H1 (cell line): ENCODE data around the gene TTC3. TPM values are rescaled to one million over a fixed set of nuclear protein-coding genes. Genes with fewer than 3 reads are reported as not detected.
A peak's percentile ranks its signal among the peaks of the same experiment; 100 is the strongest.

Source experiments
- CTCF ChIA-PET: fragments of 300-600 bp; sonication (Branson Sonifier 250); formaldehyde crosslinking; loops from one replicate; lab custom pipeline; 2021; ENCODE audit not compliant: partially characterized antibody; lab: Charles Lee
- POLR2A ChIA-PET: fragments of 300-600 bp; sonication (Branson Sonifier 250); formaldehyde crosslinking; loops from one replicate; lab custom pipeline; 2021; ENCODE audit warnings: inconsistent platforms; ENCODE audit not compliant: partially characterized antibody; lab: Charles Lee
- DNase-seq, 2 experiments: peaks; one replicate each; pipeline versions ENCODE4 v3.0.0 to v3.0.0-alpha.2; 2010 to 2022; ENCODE audit warnings: low spot score in 2 of 2, low read depth in 1 of 2, mixed read lengths in 1 of 2
- FAIRE-seq: peaks from 2 replicates; lab custom pipeline; 2011; peaks lifted over from hg19 to GRCh38; lab: Jason Lieb, UNC
- H2AFZ ChIP-seq: 2 replicates; pipeline ENCODE4 v1.8.1; 2012; ENCODE audit warnings: low read length, inconsistent platforms
- H2AK5ac ChIP-seq: 2 replicates; pipeline ENCODE4 v1.6.1; 2013; ENCODE audit warnings: low read depth, low read length
- H2BK120ac ChIP-seq: replicated peaks from 2 replicates; pipeline ENCODE3; 2013; ENCODE audit warnings: low read depth, low read length, inconsistent platforms
- H2BK12ac ChIP-seq: 2 replicates; pipeline ENCODE4 v1.6.1; 2013; ENCODE audit warnings: low read depth, low read length
- H2BK15ac ChIP-seq: 2 replicates; pipeline ENCODE4 v1.6.1; 2013; ENCODE audit warnings: low read length
- H2BK20ac ChIP-seq: 2 replicates; pipeline ENCODE4 v1.6.1; 2013; ENCODE audit warnings: low read length
- H2BK5ac ChIP-seq: 2 replicates; pipeline ENCODE4 v1.6.1; 2013; ENCODE audit warnings: low read depth, low read length
- H3K14ac ChIP-seq: 2 replicates; pipeline ENCODE4 v1.6.1; 2013; ENCODE audit warnings: inconsistent platforms; ENCODE audit not compliant: insufficient read length
- H3K18ac ChIP-seq: 2 replicates; pipeline ENCODE4 v1.6.1; 2013; ENCODE audit warnings: low read length; ENCODE audit errors: extremely low read depth
- H3K23ac ChIP-seq: 2 replicates; pipeline ENCODE4 v1.6.1; 2013; ENCODE audit warnings: inconsistent platforms; ENCODE audit not compliant: insufficient read length
- H3K23me2 ChIP-seq: 2 replicates; pipeline ENCODE4 v1.6.1; 2013; ENCODE audit warnings: low read depth, low read length
- H3K27ac ChIP-seq: 2 replicates; pipeline ENCODE4 v1.6.1; 2011; ENCODE audit warnings: low read depth, low read length, inconsistent platforms
- H3K27me3 ChIP-seq, 4 experiments: replicated peaks in 1 of 4; 1 replicate in 1 of 4; 2 replicates in 3 of 4; pipeline versions ENCODE4 v1.6.1 to v1.8.1; 2011 to 2013; ENCODE audit warnings: low read length in 3 of 4, mild to moderate bottlenecking in 3 of 4, inconsistent platforms in 2 of 4, mixed read lengths in 2 of 4, moderate library complexity in 1 of 4; ENCODE audit not compliant: control insufficient read depth in 3 of 4, insufficient read depth in 3 of 4; ENCODE audit errors: extremely low read depth in 1 of 4
- H3K36me3 ChIP-seq, 4 experiments: 2 replicates each; pipeline versions ENCODE4 v1.6.1 to v1.8.1; 2011 to 2013; ENCODE audit warnings: mild to moderate bottlenecking in 4 of 4, low read length in 3 of 4, moderate library complexity in 2 of 4, control low read depth in 1 of 4, inconsistent platforms in 1 of 4; ENCODE audit not compliant: insufficient read depth in 4 of 4, control insufficient read depth in 2 of 4
- H3K4ac ChIP-seq: replicated peaks from 2 replicates; pipeline ENCODE3; 2013; ENCODE audit warnings: low read length, low read depth, mixed read lengths, inconsistent platforms; ENCODE audit not compliant: insufficient read length
- H3K4me1 ChIP-seq, 4 experiments: replicated peaks in 1 of 4; 1 replicate in 1 of 4; 2 replicates in 3 of 4; pipeline versions ENCODE4 v1.6.1 to v1.8.1; 2011 to 2013; ENCODE audit warnings: low read length in 3 of 4, inconsistent platforms in 2 of 4, mixed read lengths in 1 of 4; ENCODE audit not compliant: insufficient read depth in 4 of 4, control insufficient read depth in 3 of 4
- H3K4me2 ChIP-seq, 2 experiments: 2 replicates each; pipeline versions ENCODE4 v1.6.1 to v1.8.1; 2011 to 2013; ENCODE audit warnings: low read depth in 2 of 2, low read length in 2 of 2, control low read depth in 1 of 2, inconsistent platforms in 1 of 2, mild to moderate bottlenecking in 1 of 2; ENCODE audit not compliant: insufficient read depth in 1 of 2
- H3K4me3 ChIP-seq, 4 experiments: fragments of 200-600, 300-600 bp in 1 of 4; sonication (generic), shearing (Covaris generic), sonication (Bioruptor Twin) in 1 of 4; 2 replicates each; pipeline versions ENCODE4 v1.5.1 to v1.8.1; 2011 to 2016; ENCODE audit warnings: low read length in 4 of 4, low read depth in 3 of 4, control low read depth in 2 of 4, inconsistent platforms in 2 of 4, mild to moderate bottlenecking in 2 of 4, mixed read lengths in 1 of 4, moderate library complexity in 1 of 4; ENCODE audit not compliant: insufficient read depth in 2 of 4; ENCODE audit errors: extremely low read depth in 1 of 4
- H3K56ac ChIP-seq: replicated peaks from 2 replicates; pipeline ENCODE3; 2013; ENCODE audit warnings: low read depth, mild to moderate bottlenecking, mixed read lengths, low read length, inconsistent platforms; ENCODE audit not compliant: insufficient read length
- H3K79me1 ChIP-seq: 2 replicates; pipeline ENCODE4 v1.6.1; 2013; ENCODE audit warnings: low read depth, low read length, control low read depth
- H3K79me2 ChIP-seq, 2 experiments: 2 replicates each; pipeline versions ENCODE4 v1.6.1 to v1.8.1; 2012 to 2013; ENCODE audit warnings: low read length in 2 of 2, mild to moderate bottlenecking in 2 of 2, inconsistent platforms in 1 of 2; ENCODE audit not compliant: insufficient read depth in 2 of 2, control insufficient read depth in 1 of 2
- H3K9ac ChIP-seq, 4 experiments: replicated peaks in 1 of 4; 1 replicate in 1 of 4; 2 replicates in 3 of 4; pipeline versions ENCODE4 v1.6.1 to v1.8.1; 2011 to 2013; ENCODE audit warnings: low read depth in 3 of 4, low read length in 3 of 4, control low read depth in 2 of 4, mild to moderate bottlenecking in 2 of 4, moderate library complexity in 2 of 4, inconsistent platforms in 1 of 4; ENCODE audit errors: extremely low read depth in 1 of 4
- H3K9me3 ChIP-seq, 2 experiments: 2 replicates each; pipeline versions ENCODE4 v1.6.1 to v1.8.1; 2012 to 2013; ENCODE audit warnings: mild to moderate bottlenecking in 2 of 2, moderate library complexity in 2 of 2, control low read depth in 1 of 2, inconsistent platforms in 1 of 2, low read depth in 1 of 2, low read length in 1 of 2, mixed read lengths in 1 of 2; ENCODE audit not compliant: insufficient read depth in 2 of 2
- H4K20me1 ChIP-seq, 2 experiments: replicated peaks in 1 of 2; 2 replicates each; pipeline versions ENCODE3 to v1.8.1; 2011 to 2013; ENCODE audit warnings: inconsistent platforms in 2 of 2, low read length in 2 of 2, mild to moderate bottlenecking in 1 of 2; ENCODE audit not compliant: insufficient read depth in 2 of 2, control insufficient read depth in 1 of 2
- H4K5ac ChIP-seq: 2 replicates; pipeline ENCODE4 v1.6.1; 2013; ENCODE audit warnings: low read length, low read depth, mixed read lengths, inconsistent platforms; ENCODE audit not compliant: insufficient read length
- H4K8ac ChIP-seq: 2 replicates; pipeline ENCODE4 v1.8.0; 2013; ENCODE audit warnings: mild to moderate bottlenecking, moderate library complexity, low read length, inconsistent platforms; ENCODE audit not compliant: insufficient read depth; ENCODE audit errors: extremely low read depth
- H4K91ac ChIP-seq: replicated peaks from 2 replicates; pipeline ENCODE3; 2013; ENCODE audit warnings: low read length, mixed read lengths, inconsistent platforms; ENCODE audit not compliant: insufficient read length
- BRCA1 ChIP-seq: IDR thresholded peaks from 2 replicates; pipeline ENCODE4 v1.6.1; 2012; ENCODE audit warnings: low read depth, low read length, improper control_type of control experiment
- CBX8 ChIP-seq: fragments of 300-800, 300-1000 bp; sonication (generic); IDR thresholded peaks from 2 replicates; pipeline ENCODE4 v1.7.1; 2016; ENCODE audit warnings: low read depth, low read length, borderline replicate concordance
- CEBPB ChIP-seq: IDR thresholded peaks from 2 replicates; pipeline ENCODE4 v1.6.1; 2012; ENCODE audit warnings: low read depth, low read length
- CTBP2 ChIP-seq: IDR thresholded peaks from 2 replicates; pipeline ENCODE4 v1.7.0; 2011; ENCODE audit warnings: borderline replicate concordance, mild to moderate bottlenecking, moderate library complexity, mixed read lengths, low read length; ENCODE audit not compliant: insufficient read depth, insufficient read length
- E2F6 ChIP-seq: IDR thresholded peaks from 2 replicates; pipeline ENCODE4 v1.6.1; 2012; ENCODE audit warnings: inconsistent platforms
- EGR1 ChIP-seq: IDR thresholded peaks from 2 replicates; pipeline ENCODE4 v1.6.1; 2011; ENCODE audit warnings: low read depth, low read length, borderline replicate concordance
- JUN ChIP-seq: IDR thresholded peaks from 2 replicates; pipeline ENCODE4 v1.6.1; 2011; ENCODE audit warnings: low read depth, mild to moderate bottlenecking, improper control_type of control experiment, low read length
- NANOG ChIP-seq: IDR thresholded peaks from 2 replicates; pipeline ENCODE4 v1.6.1; 2011; ENCODE audit warnings: low read length, low read depth, mild to moderate bottlenecking, inconsistent platforms; ENCODE audit not compliant: insufficient read depth, poor library complexity, severe bottlenecking
- POLR2AphosphoS5 ChIP-seq: IDR thresholded peaks from 2 replicates; pipeline ENCODE4 v1.6.1; 2011; ENCODE audit warnings: low read depth, low read length
- RNF2 ChIP-seq: fragments of 200-900, 300-1000 bp; sonication (generic); IDR thresholded peaks from 2 replicates; pipeline ENCODE4 v1.7.1; 2016; ENCODE audit warnings: borderline replicate concordance, low read depth, mild to moderate bottlenecking, antibody characterized with exemption, low read length; ENCODE audit not compliant: poor library complexity, severe bottlenecking; ENCODE audit errors: missing control alignments
- SAP30 ChIP-seq: fragments of 300-600 bp; sonication (generic); IDR thresholded peaks from 2 replicates; pipeline ENCODE4 v1.7.1; 2012; ENCODE audit warnings: low read length, moderate library complexity, mild to moderate bottlenecking, inconsistent platforms; ENCODE audit not compliant: insufficient read depth, insufficient replicate concordance
- SP2 ChIP-seq: IDR thresholded peaks from 2 replicates; pipeline ENCODE4 v1.6.1; 2012; ENCODE audit warnings: mild to moderate bottlenecking, low read length, inconsistent platforms
- YY1 ChIP-seq: IDR thresholded peaks from 2 replicates; pipeline ENCODE4 v1.6.1; 2011; ENCODE audit warnings: low read depth, mild to moderate bottlenecking, low read length
- WGBS, 2 experiments: shearing (Covaris generic) in 1 of 2; methylation state at CpG; one replicate each; pipeline versions ENCODE4 v1.1.6 to v1.1.7; 2013 to 2015; ENCODE audit warnings: low lambda C conversion rate in 2 of 2, mixed read lengths in 2 of 2, inconsistent platforms in 1 of 2, low coverage in 1 of 2, missing lambda C conversion rate in 1 of 2; ENCODE audit not compliant: insufficient replicate concordance in 2 of 2, insufficient coverage in 1 of 2, insufficient read length in 1 of 2; ENCODE audit errors: extremely low coverage in 1 of 2, missing lambda C conversion rate in 1 of 2; 5-methylcytosine and 5-hydroxymethylcytosine counted together
- polyA plus RNA-seq, 7 experiments: library from polyadenylated mRNA; depleted of rRNA in 3 of 7; stranded (reverse) in 5 of 7; unstranded in 2 of 7; fragments of >200 nt in 5 of 7; fragments of 200-250 nt in 2 of 7; gene quantifications; 1 replicate in 5 of 7; 2 replicates in 1 of 7; 4 replicates in 1 of 7; pipeline versions ENCODE4 v1.2.1 to v1.2.3, GENCODE V29; 2011 to 2013; ENCODE audit warnings: missing spikeins in 2 of 7, mixed read lengths in 2 of 7
- total RNA-seq: library from RNA; stranded (reverse); fragmentation: NEBNext Ultra II Directional; extraction: Animal tissue kit (Norgen Biotek cat#: 25700); gene quantifications from 2 replicates; pipeline ENCODE4 v1.2.1, GENCODE V29; 2021

Gene TTC3
- total and polyA plus RNA-seq, 2 of the 8 experiments (the other 6 are each of a cell fraction or from before 2014, with no cell fraction given): 11.0 to 36.2 TPM

DNA sequence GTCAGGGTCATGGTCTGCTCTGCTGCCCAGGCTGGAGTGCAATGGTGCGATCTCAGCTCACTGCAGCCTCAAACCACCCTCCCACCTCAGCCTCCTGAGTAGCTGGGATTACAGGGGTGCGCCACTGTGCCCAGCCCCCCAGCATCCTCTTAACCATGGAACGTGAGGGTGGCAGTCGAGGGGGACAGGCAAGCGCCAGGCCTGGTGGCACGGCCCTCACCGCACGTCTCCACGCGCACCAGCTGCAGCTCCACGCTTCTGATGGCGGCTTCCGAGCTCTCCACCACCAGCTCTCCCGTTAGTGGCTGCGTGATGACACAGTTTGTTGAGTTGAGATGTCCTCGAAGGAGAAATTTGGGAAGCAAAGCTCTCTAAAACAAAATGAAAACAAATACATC is 154.9 kb downstream of the TTC3 start:
- Histone ChIP-seq H3K9ac (no peak overlapping the region), H3K79me1 (no peaks in the 10 kb centered on the region), H3K4me1 (no peaks in the 10 kb centered on the region), H2BK5ac (no peak overlapping the region), H3K23me2 (no peaks in the 10 kb centered on the region), H3K14ac (no peak overlapping the region), H3K79me2 (no peaks in the 10 kb centered on the region), H2AK5ac (no peak overlapping the region), H4K20me1 (peaks cover 2 to 4% of the 10 kb centered on the region in 2 experiments), H4K5ac (no peak overlapping the region), H3K36me3 (peaks cover 28 to 74% (median 59%) of the 10 kb centered on the region in 4 experiments; a peak in 7 of 8 replicates), H3K4ac (no peak overlapping the region), H2BK20ac (no peak overlapping the region), H4K8ac (no peak overlapping the region), H3K56ac (no peak overlapping the region), H3K23ac (no peak overlapping the region), H3K27me3 (no peaks in the 10 kb centered on the region), H2BK120ac (no peak overlapping the region), H2BK12ac (no peak overlapping the region), H3K4me3 (no peak overlapping the region), H2AFZ (no peak overlapping the region), H2BK15ac (no peak overlapping the region), H3K4me2 (no peak overlapping the region), H3K18ac (no peak overlapping the region), H4K91ac (no peak overlapping the region), H3K27ac (no peak overlapping the region), H3K9me3 (no peaks in the 10 kb centered on the region)
- WGBS, 2 experiments: 95% methylated on average over 16 of the region's 16 CpGs; no CpG with 5 or more reads in 1 of the 2 experiments
- DNase-seq (peak in 1 of 2 experiments; percentile 11), FAIRE-seq (no peak)
- POLR2A ChIA-PET: interaction anchor here (0.6 kb wide), 1 partner anchor 153 kb away, joined by 5 read pairs; no protein-coding TSS in a partner anchor
- TF ChIP-seq SAP30 (no peak), RNF2 (no peak), CTBP2 (no peak), POLR2AphosphoS5 (no peak), CEBPB (no peak), NANOG (no peak), YY1 (no peak), JUN (no peak), BRCA1 (no peak), CBX8 (no peak), E2F6 (no peak), SP2 (no peak), EGR1 (no peak)
- CTCF ChIA-PET: interaction anchor here (0.7 to 1.2 kb wide), 2 partner anchors 60 to 251 kb away, joined by 3 to 5 read pairs; no protein-coding TSS in a partner anchor
